ENCODE measurements around the gene PBX4.
A peak's percentile ranks its signal among the peaks of the same experiment; 100 is the strongest.

DNA sequence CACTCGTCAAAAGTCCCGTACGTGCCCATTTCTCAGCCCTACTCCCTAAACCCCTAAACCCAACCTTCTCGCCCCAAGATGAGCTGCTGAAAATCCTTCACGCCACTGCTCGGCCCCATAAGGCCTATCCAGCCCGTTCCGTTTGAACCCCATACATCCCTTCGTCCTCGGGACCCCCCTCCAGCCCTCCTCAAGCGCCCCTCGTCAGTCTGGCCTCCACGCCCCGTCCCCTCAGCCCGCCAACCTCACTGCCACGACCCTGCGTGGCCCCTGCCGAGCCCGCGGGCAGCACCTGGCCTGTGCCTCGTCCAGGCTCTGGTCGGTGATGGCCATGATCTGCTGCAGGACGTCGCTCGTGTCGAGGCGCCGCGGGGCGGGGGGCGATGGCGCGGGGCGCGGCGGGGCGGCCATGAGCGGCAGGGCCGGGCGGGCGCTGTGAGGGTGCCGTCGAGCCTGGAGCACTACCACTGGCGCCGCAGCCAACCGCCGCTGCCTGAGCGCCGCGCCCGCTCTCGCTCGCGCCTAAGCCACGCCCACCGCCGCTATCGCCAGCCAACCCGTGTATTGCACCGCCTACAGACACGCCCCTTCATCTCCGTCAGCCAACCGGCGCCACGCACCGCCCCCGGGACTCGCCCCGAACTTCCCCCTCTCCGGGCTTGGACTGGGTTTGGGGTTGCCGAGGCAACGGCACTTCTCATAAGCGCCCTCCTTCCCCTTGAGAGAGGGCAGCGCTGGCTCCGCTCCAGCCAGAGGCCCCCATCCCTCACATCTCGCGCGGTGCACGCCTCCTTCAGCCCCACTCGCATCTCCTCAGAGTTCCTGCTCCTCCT is at the start of gene PBX4:
- TF ChIP-seq CTCF (IDR thresholded peaks at IDR 0.05) (no peak), POLR2A (IDR thresholded peaks at IDR 0.05) (peak; percentile 32 to 37), EP300 (IDR thresholded peaks at IDR 0.05) (peak in 1 of 2 donors; percentile 14)

Data from tibial nerve (tissue), 4 donors.